ENCODE measurements around the gene CNTRL.

- TF ChIP-seq CTCF (IDR thresholded peaks at IDR 0.05; ENCODE audit: poor library complexity) (peak; percentile 19), EZH2 (IDR thresholded peaks at IDR 0.05; ENCODE audit: borderline replicate concordance) (no peak)
These were observed 94.4 kb downstream of the CNTRL start for GRCh38 chr9:121169094-121169601.

Data from hepatocyte (in vitro differentiated cells).